NCI-H2227 (cell line): Measurements from ENCODE around the gene PWWP2B.
"Not testable (repeated sequence)": the region's sequence is repeated elsewhere in the genome, so short reads cannot be mapped to it uniquely, and the experiment has no call there.

ENCODE experiments used
- DNase-seq: peaks from one replicate; lab custom pipeline; 2025; ENCODE audit not compliant: unreplicated experiment; lab: John Stamatoyannopoulos, UW

Gene PWWP2B

GRCh38 chr10:132429281-132430230 is 32.6 kb downstream of the PWWP2B start:
- DNase-seq: peak; percentile 34

- DNase-seq: no peak
Measured at GRCh38 chr10:132430231-132430743, 33.3 kb downstream of the PWWP2B start.

- no peak for DNase-seq
Measured at GRCh38 chr10:132430861-132431271, 33.9 kb downstream of the PWWP2B start.

- DNase-seq: no peak
Measured at GRCh38 chr10:132431537-132432175, 34.7 kb downstream of the PWWP2B start.

GRCh38 chr10:132432176-132432540 is 35.2 kb downstream of the PWWP2B start:
- no peak for DNase-seq

GRCh38 chr10:132433671-132434340 is 36.8 kb downstream of the PWWP2B start:
- no peak for DNase-seq

GRCh38 chr10:132434405-132435005 is 37.5 kb downstream of the PWWP2B start:
- no peak for DNase-seq

- DNase-seq: not testable (repeated sequence)
Measured at GRCh38 chr10:132435320-132435719, 38.3 kb downstream of the PWWP2B start.

- DNase-seq: not testable (repeated sequence)
Measured at GRCh38 chr10:132436096-132436495, 39.1 kb downstream of the PWWP2B start.

- no peak for DNase-seq
Measured at GRCh38 chr10:132436861-132437410, 39.9 kb downstream of the PWWP2B start.

GRCh38 chr10:132437541-132437950 is 40.5 kb downstream of the PWWP2B start:
- DNase-seq: no peak

GRCh38 chr10:132438091-132439024 is 41.4 kb downstream of the PWWP2B start:
- DNase-seq: no peak

- DNase-seq: no peak
Measured at GRCh38 chr10:132439025-132439388, 42.0 kb downstream of the PWWP2B start.

GRCh38 chr10:132439424-132440163 is 42.6 kb downstream of the PWWP2B start:
- DNase-seq: no peak

- no peak for DNase-seq
Measured at GRCh38 chr10:132440791-132441565, 44.0 kb downstream of the PWWP2B start.

GRCh38 chr10:132441818-132442524 is 45.0 kb downstream of the PWWP2B start:
- no peak for DNase-seq

GRCh38 chr10:132442636-132443035 is 45.6 kb downstream of the PWWP2B start:
- no peak for DNase-seq

- no peak for DNase-seq
Measured at GRCh38 chr10:132443605-132443982, 46.6 kb downstream of the PWWP2B start.
